ENCODE results near the gene ZFYVE21.

ZFYVE21 gene

DNA sequence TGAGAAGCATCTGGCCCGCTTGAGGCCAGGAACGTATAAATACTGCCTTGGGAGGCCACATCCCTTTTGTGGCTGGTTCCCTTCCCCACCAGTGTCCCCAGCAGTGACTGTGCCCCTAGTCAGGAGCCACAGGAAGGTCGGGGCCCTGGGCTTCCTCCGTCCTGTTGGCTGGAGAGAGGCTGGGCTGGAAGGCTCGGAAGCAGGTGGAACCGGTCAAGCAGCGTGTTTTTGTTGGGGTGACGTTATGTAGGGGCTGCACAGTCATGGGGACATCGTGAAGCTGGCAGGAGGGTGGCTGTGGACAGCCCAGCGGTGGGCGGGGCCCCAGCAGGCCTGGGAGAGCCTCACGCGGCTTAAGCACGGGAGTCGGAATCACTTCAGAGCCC lies 10.5 kb upstream of the ZFYVE21 start:
- DNase-seq (ENCODE audit: low spot score) (no peak), FAIRE-seq (no peak)

DNA sequence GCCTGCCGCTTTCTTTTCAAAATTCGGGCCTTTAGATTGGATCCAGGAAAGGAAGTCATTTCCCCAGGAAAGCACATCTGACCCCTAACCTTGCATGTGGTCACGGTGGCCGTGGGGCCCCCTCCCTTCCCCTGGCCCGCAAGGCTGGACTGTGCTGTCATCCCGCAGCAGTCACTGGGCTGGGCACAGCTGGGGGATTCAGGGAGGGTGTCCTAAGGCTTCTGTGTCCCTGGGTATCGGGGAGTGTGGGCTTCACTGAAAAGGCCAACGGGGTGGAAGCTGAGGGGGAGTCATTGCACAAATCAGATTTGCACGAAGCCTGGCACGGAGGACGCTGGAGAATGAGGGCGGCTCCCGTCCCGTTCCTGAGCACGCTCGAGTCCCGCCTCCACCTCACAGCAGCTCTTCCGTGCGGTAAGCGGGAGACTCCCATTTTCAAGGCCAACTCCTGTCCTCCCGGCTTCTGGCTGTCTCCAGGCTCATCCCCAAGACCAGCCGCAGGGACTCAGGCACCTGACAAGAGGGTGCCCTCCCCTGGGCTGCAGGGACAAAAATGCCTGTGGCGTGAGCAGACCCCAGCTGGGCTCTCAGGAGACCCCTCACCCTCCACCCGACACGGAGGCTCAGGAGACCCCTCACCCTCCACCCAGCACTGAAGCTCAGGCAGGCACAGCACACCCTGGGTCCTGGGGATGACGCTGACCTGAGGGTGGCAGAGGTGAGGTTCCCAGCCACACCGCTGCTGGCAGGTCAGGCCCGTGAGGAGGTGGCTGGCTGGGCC lies 9.9 kb upstream of the ZFYVE21 start:
- FAIRE-seq: no peak

DNA sequence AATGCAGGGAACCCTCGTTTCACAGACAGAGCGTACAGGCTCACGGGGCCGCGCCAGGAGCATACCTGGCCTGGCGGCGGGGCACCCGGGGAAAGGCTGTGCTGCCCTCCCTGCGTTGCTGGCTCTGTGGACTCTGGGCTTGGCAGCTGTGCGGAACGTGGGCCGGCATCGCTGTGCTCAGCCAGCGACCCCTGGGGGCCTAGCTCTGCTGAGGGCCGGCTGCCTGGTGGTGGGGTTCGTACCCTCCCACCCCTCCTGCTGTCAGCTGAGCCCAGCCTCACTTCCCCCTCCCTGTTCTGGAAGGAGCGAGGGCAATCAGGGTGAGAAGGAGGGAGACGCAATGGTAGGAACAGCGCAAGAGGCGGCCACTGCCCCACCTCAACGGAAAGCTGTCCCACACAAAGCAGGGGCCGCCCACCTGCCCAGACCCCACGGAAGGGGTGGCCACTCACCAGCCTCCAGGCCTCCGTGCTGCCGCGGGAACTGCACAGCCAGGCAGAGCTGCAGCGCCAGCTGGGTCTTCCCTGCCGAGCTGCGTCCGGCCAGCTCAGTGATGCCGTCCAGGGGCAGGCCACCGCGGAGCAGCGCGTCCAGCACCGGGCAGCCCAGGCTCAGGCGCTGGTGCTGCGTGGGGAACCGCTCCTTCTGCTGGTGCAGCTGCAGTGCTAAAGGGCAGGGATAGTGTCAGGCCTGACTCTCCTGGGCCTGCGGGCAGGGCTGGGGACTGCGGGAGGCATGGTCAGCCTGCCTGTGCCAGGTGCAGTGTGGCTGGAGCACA lies 8.9 kb upstream of the ZFYVE21 start:
- DNase-seq (ENCODE audit: low spot score) (no peak), FAIRE-seq (no peak)

More for the DNA sequence above, 9.9 kb upstream of the ZFYVE21 start:
- DNase-seq (ENCODE audit: low spot score): no peak

GRCh38 chr14:103707329-103708263 lies 8.0 kb upstream of the ZFYVE21 start:
- DNase-seq (ENCODE audit: low spot score): no peak
- FAIRE-seq: no peak

- DNase-seq (ENCODE audit: low spot score) (no peak), FAIRE-seq (no peak)
These were observed 6.8 kb upstream of the ZFYVE21 start for GRCh38 chr14:103708750-103709187.

GRCh38 chr14:103709814-103710213 lies 5.8 kb upstream of the ZFYVE21 start:
- no peak for FAIRE-seq
- DNase-seq (ENCODE audit: low spot score): no peak

- no peak for DNase-seq (ENCODE audit: low spot score)
- FAIRE-seq: no peak
These were observed 4.7 kb upstream of the ZFYVE21 start for GRCh38 chr14:103710771-103711377.

DNA sequence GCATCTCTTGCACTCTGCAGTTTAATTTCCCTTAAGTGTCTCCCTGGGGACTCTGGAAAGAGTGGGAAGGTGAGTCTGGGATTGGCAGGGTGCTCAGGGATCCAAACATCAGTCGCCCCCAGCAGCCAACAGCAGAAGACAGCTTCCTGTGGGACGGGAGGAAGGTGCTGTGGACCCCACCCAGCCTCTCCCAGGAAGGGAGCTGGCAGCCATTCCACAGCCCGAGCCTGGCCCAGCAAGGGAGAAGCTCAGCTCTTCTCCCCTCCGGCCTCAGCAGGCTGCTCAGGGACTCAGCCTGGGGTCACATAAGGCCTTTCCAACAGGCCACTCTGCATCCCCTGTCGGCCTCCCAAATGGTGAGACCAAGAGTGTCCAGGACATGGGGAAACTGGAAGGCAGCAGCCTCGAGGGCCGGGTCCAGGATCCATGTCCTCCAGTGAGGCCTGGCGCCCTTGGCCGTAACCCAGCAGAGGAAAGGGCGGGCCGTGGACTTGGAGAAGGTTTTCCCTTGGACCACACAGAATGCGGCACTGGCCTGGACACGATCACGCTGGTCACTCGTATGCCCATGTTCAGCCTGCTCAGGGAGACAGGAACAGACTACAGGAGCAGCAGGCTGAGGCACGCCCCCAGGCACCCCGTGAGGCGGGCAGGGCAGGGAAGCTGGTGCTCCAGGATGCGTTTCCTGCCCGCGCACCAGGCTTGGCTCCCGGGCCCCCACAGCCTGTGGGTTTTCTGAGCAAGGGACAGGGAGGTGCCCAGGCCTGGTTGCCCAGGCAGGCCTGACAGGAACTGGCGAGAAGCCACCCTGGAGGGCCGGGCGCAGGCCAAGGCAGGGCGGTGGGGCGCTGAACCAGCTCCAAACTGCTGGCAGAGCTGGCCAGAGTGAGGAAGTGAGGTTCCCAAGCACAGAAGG lies 3.8 kb upstream of the ZFYVE21 start:
- DNase-seq (ENCODE audit: low spot score) (no peak), FAIRE-seq (no peak)

DNA sequence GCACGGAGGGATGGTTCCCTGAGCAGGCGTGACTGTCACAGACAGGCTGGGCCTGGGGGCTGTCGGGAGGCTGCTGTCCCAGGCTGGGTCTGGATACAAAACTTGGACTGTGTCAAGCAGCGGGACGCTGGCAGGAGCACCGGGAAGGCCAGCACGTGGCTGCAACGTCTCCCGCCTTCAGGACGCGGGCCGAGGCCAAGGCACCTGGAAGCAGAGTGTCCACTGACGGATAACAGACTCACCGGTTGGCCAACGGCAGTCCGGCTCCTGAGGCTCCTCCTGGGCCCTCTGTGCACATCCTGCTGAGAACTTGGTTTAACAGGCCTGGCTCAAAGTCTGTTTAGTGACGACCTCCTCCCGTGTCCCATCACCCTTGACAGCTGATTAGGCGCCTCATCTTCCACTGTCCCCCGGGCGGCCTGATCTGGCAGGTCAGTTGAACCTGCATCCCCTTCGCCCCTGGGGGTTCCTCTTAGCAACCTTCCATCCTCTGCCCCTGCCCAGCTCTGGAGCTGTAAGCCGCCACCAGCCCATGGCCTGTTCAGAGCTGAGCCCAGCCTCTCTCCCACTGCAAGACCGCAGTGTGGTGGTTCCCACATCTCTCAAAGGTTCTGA lies 2.9 kb upstream of the ZFYVE21 start:
- FAIRE-seq: no peak
- no peak for DNase-seq (ENCODE audit: low spot score)

GRCh38 chr14:103713304-103714062 lies 2.1 kb upstream of the ZFYVE21 start:
- DNase-seq (ENCODE audit: low spot score) (no peak), FAIRE-seq (no peak)

DNA sequence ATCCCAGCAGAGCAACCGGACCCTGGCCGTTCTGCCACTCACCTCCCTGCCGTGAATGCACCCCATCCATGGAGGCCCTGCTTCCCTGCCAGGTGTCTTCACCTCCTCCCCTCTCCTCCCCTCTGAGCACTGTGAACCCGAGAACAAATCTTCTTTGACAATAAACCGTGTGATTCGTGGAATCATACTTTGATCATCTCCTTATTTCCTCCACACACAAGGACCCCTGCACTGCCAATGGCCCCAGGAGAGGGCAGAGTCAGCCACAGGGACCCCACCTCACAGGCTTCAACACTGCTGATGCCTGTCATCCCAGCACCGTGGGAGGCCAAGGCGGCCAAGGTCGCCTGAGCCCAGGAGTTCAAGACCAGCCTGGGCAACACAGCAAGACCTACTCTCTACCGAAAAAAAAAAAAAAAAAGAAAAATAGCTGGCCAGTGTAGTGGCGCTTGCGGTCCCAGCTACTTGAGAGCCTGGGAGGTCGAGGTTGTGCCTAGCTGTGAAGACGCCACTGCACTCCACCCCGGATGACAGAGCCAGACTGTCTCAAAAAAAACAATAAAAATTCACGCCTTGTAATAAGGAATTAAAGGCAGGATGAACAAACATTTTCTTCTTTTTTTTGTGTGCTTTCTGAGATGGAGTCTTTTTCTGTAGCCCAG lies 1.4 kb upstream of the ZFYVE21 start:
- DNase-seq (ENCODE audit: low spot score) (no peak), FAIRE-seq (no peak)

DNA sequence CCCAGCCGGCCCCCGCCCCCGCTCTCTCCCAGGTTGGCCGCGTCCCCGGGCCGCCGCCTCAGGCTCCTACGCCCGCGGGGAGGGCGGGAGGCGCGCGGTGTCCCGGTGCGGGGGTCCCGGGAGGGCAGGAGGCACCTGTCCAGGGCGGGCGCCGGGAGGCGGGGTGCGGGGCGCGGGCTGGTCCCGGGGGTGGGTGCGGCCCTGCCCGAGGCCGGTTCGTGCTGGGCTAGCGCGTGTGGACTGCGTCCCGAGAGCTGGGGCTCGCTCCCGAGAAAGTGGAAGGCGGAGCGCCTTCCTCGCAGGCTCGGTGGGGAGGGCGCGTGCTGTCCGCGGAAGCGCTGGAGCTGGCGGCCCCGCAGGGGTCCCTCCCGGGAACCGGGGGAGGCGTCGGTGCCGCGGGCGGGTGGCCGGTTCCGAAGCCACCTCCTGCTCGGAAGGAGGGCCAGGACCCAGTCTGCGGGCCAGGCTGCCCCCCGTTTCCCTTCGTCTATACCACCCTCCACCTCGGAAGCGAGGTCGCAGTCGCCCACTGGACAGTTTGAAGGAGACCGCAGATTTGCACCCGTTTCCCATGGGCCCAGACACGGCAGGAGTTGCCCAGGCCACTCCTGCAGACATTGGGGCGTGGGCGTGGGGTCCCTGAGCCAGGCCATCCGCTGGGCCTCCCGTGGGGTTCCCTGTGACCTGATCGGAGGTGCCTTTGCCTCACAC lies 636 bp downstream of the ZFYVE21 start:
- FAIRE-seq (no peak), DNase-seq (ENCODE audit: low spot score) (peak; percentile 23)

- FAIRE-seq: no peak
These were observed 1.3 kb downstream of the ZFYVE21 start for GRCh38 chr14:103716899-103717411.

DNA sequence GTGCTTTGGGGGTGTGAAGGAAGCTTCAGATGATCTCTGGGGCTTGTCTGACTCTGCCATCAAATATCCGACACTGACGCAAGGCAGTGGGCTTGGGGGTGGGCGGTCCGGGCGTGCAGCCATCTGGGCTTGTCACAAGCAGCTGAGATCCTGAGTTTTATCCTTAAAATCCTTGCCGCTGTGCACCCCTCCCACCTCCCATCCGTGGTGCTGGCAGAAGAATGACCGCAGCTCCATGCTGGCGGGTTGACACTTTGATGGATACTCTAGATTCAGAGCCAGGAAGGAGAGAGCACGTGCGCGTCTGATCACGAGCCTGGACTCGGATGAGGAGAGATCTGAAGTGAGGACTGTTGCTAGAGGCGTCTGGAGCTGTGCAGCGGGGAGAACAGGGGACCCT lies 3.0 kb downstream of the ZFYVE21 start:
- DNase-seq (ENCODE audit: low spot score): no peak
- FAIRE-seq: no peak

More at GRCh38 chr14:103716899-103717411, 1.3 kb downstream of the ZFYVE21 start:
- DNase-seq (ENCODE audit: low spot score): no peak

GRCh38 chr14:103719751-103720150 lies 4.1 kb downstream of the ZFYVE21 start:
- DNase-seq (ENCODE audit: low spot score): no peak
- no peak for FAIRE-seq

DNA sequence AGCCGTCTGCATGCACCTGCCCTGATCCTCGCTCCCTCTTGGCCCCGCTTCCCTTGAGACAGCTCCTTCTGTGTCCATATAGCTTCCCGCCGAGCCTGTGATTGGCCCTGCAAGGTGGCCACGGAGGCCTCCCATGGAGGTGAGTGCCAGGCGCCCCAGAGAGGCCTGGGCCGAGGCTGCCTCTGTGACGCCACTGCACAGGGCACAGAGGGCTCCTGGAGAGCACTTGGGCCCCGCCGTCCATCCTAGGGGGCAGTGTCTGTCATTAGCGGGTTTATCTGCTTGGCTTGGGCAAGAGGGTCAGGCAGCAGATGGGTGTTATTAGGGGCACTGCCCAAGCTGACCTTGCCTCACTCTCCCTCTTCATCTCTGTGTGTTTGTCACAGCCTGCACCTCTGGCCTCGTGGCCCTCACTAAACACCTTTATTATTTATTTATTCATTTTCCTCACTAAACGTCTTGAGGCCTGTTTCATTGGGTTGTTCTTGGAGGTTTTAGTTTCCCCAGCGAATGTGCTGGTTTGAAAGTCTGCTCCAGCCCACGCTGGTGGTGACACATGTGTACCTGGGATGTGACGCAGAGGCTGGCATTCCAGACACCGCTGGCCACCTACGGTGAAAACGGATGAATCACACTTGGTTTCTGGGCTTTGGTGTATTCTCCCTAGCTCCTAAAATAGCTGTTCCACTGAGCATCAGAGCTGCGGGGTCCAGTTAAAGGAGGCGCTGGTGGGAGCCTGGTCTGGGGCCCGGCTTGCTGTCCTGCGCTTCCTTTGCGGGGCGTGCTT lies 5.9 kb downstream of the ZFYVE21 start:
- DNase-seq (ENCODE audit: low spot score): peak; percentile 79
- FAIRE-seq: no peak

DNA sequence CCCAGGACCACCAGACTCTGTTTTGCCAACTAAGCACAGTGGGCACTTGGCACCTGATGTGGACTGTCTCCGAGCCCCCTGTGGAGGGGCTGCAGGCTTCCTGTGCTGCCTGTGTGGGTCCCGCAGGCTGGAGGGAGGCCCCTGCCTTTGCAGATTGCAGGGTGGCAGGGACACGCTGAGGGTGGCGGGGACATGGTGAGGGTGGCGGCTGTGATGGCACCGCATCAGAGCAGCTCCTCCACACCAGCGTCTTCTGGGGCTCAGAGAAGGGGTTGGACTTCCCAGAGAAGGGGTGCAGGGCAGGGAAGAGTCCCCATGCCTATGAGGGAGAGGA lies 8.1 kb downstream of the ZFYVE21 start:
- FAIRE-seq: no peak
- no peak for DNase-seq (ENCODE audit: low spot score)
